IMR-90 (cell line): ENCODE data around the gene EXOC6B. TPM values are rescaled to one million over a fixed set of nuclear protein-coding genes. Genes with fewer than 3 reads are reported as not detected.
"Not testable (repeated sequence)": the region's sequence is repeated elsewhere in the genome, so short reads cannot be mapped to it uniquely, and the experiment has no call there.

Source experiments
- ATAC-seq: fragments of 200-7000 bp; cut with Tn5 transposase; 2 replicates; pipeline ENCODE4 v1.9.1; 2020; ENCODE audit warnings: low read depth, mild to moderate bottlenecking, moderate library complexity
- BruUV-seq: library from RNA; stranded (reverse); fragments of 400-500 nt; replicated peaks from 2 replicates; lab custom pipeline; 2021; lab: Mats Ljungman, UMichigan
- CTCF ChIA-PET: fragments of 300-600 bp; formaldehyde crosslinking; extraction: SDS; loops from one replicate; lab custom pipeline; 2021; ENCODE audit warnings: antibody characterized with exemption; lab: Yijun Ruan, JAX
- POLR2A ChIA-PET: fragments of 300-600 bp; sonication (Branson Sonifier 250); formaldehyde crosslinking; loops from one replicate; lab custom pipeline; 2022; ENCODE audit warnings: antibody characterized with exemption; ENCODE audit not compliant: unreplicated experiment; lab: Charles Lee
- DNase-seq: peaks from one replicate; pipeline ENCODE4 v3.0.0; 2013
- H2AFZ ChIP-seq: replicated peaks from 2 replicates; pipeline ENCODE3; 2013; ENCODE audit warnings: low read length, mild to moderate bottlenecking; ENCODE audit not compliant: poor library complexity
- H2AK5ac ChIP-seq: 2 replicates; pipeline ENCODE4 v1.6.1; 2013; ENCODE audit warnings: low read depth, low read length, inconsistent platforms
- H2AK9ac ChIP-seq: replicated peaks from 2 replicates; pipeline ENCODE3; 2013; ENCODE audit warnings: mild to moderate bottlenecking, low read depth, low read length, moderate library complexity; ENCODE audit not compliant: poor library complexity
- H2BK120ac ChIP-seq: 2 replicates; pipeline ENCODE4 v1.6.1; 2013; ENCODE audit warnings: low read depth, low read length, inconsistent platforms
- H2BK15ac ChIP-seq: 3 replicates; pipeline ENCODE4 v1.6.1; 2013; ENCODE audit warnings: low read depth, low read length, inconsistent platforms
- H2BK20ac ChIP-seq: 2 replicates; pipeline ENCODE4 v1.6.1; 2013; ENCODE audit warnings: low read depth, mild to moderate bottlenecking, inconsistent platforms, low read length, moderate library complexity
- H2BK5ac ChIP-seq: 2 replicates; pipeline ENCODE4 v1.6.1; 2013; ENCODE audit warnings: mild to moderate bottlenecking, low read depth, low read length, inconsistent platforms; ENCODE audit not compliant: poor library complexity, severe bottlenecking
- H3K14ac ChIP-seq: replicated peaks from 2 replicates; pipeline ENCODE4 v1.6.1; 2013; ENCODE audit warnings: low read depth, low read length, inconsistent platforms
- H3K18ac ChIP-seq: 2 replicates; pipeline ENCODE4 v1.6.1; 2013; ENCODE audit warnings: low read depth, low read length, control low read depth
- H3K23ac ChIP-seq: 2 replicates; pipeline ENCODE4 v1.6.1; 2013; ENCODE audit warnings: low read depth, low read length, inconsistent platforms
- H3K27ac ChIP-seq: 2 replicates; pipeline ENCODE4 v1.5.1; 2013; ENCODE audit warnings: mild to moderate bottlenecking, control low read depth, low read length; ENCODE audit not compliant: insufficient read depth
- H3K27me3 ChIP-seq: 2 replicates; pipeline ENCODE4 v1.6.1; 2013; ENCODE audit warnings: low read length; ENCODE audit not compliant: control insufficient read depth, insufficient read depth
- H3K36me3 ChIP-seq: 2 replicates; pipeline ENCODE4 v1.6.1; 2013; ENCODE audit warnings: low read length, mixed read lengths; ENCODE audit not compliant: control insufficient read depth, insufficient read depth
- H3K4ac ChIP-seq: 2 replicates; pipeline ENCODE4 v1.6.1; 2013; ENCODE audit warnings: low read depth, low read length, inconsistent platforms
- H3K4me1 ChIP-seq: 2 replicates; pipeline ENCODE4 v1.6.1; 2013; ENCODE audit warnings: low read length, mixed read lengths; ENCODE audit not compliant: control insufficient read depth, insufficient read depth
- H3K4me2 ChIP-seq: 2 replicates; pipeline ENCODE4 v1.6.1; 2013; ENCODE audit warnings: low read depth, mild to moderate bottlenecking, control low read depth, low read length, moderate library complexity
- H3K4me3 ChIP-seq: 2 replicates; pipeline ENCODE4 v1.5.1; 2013; ENCODE audit warnings: low read depth, mild to moderate bottlenecking, control low read depth, low read length, moderate library complexity; ENCODE audit not compliant: insufficient read depth
- H3K56ac ChIP-seq: 2 replicates; pipeline ENCODE4 v1.6.1; 2013; ENCODE audit warnings: low read length, inconsistent platforms; ENCODE audit not compliant: insufficient read depth; ENCODE audit errors: extremely low read depth
- H3K79me1 ChIP-seq, 2 experiments: 2 replicates each; pipeline ENCODE4 v1.6.1; 2013; ENCODE audit warnings: low read length in 2 of 2, inconsistent platforms in 1 of 2, low read depth in 1 of 2
- H3K9ac ChIP-seq: 2 replicates; pipeline ENCODE4 v1.6.1; 2013; ENCODE audit warnings: low read depth, low read length, control low read depth
- H3K9me1 ChIP-seq: 2 replicates; pipeline ENCODE4 v1.6.1; 2013; ENCODE audit warnings: low read length, inconsistent platforms; ENCODE audit not compliant: insufficient read depth
- H3K9me3 ChIP-seq: 2 replicates; pipeline ENCODE4 v1.6.1; 2013; ENCODE audit warnings: low read length; ENCODE audit not compliant: control insufficient read depth, insufficient read depth
- H4K20me1 ChIP-seq: 2 replicates; pipeline ENCODE4 v1.6.1; 2013; ENCODE audit warnings: low read length, inconsistent platforms; ENCODE audit not compliant: insufficient read depth
- H4K5ac ChIP-seq: 2 replicates; pipeline ENCODE4 v1.6.1; 2013; ENCODE audit warnings: mild to moderate bottlenecking, low read depth, low read length, control low read depth
- H4K8ac ChIP-seq, 2 experiments: 2 replicates each; pipeline ENCODE4 v1.6.1; 2013; ENCODE audit warnings: low read depth in 2 of 2, low read length in 2 of 2, control low read depth in 1 of 2, inconsistent platforms in 1 of 2
- H4K91ac ChIP-seq: 2 replicates; pipeline ENCODE4 v1.6.1; 2013; ENCODE audit warnings: low read depth, low read length, inconsistent platforms; ENCODE audit not compliant: insufficient read depth
- WGBS, 2 experiments: methylation state at CpG; one replicate each; pipeline versions ENCODE4 v1.1.5 to v1.1.7; 2013; ENCODE audit warnings: missing lambda C conversion rate in 2 of 2; ENCODE audit not compliant: insufficient read length in 1 of 2; ENCODE audit errors: extremely low coverage in 2 of 2; 5-methylcytosine and 5-hydroxymethylcytosine counted together
- dilution Hi-C: fragments of 300-500 bp; cut with HindIII; formaldehyde crosslinking; loops from one replicate; pipeline ENCODE4 v1.14.3; 2018; ENCODE audit warnings: low sequenced_read_pairs; ENCODE audit not compliant: unreplicated experiment
- in situ Hi-C: fragments of 300-500 bp; cut with MboI; formaldehyde crosslinking; loops from 3 replicates; pipeline ENCODE4 v1.14.3; 2019; ENCODE audit warnings: low sequenced_read_pairs, inconsistent platforms, mixed read lengths
- intact Hi-C: fragments of 100-400 bp; cut with micrococcal nuclease; formaldehyde crosslinking; loops from 2 replicates; pipeline ENCODE4 v1.10.0; 2022
- polyA plus RNA-seq, 3 experiments: library from polyadenylated mRNA; depleted of rRNA; stranded (reverse); fragments of >200 nt; gene quantifications; 2 replicates each; pipeline ENCODE4 v1.2.3, GENCODE V29; 2012; ENCODE audit warnings: low replicate concordance in 1 of 3
- total RNA-seq: library from RNA; depleted of rRNA; stranded (reverse); fragments of >200 nt; gene quantifications from 2 replicates; pipeline ENCODE4 v1.2.3, GENCODE V29; 2012

The EXOC6B gene
- total and polyA plus RNA-seq, 2 of the 4 experiments (the other 2 are of a cell fraction), result 10.2 to 29.4 TPM

- not testable (repeated sequence) for H2BK120ac ChIP-seq
Measured at GRCh38 chr2:72555363-72555762, 270.5 kb downstream of the EXOC6B start.

GRCh38 chr2:72554910-72555309, 270.9 kb downstream of the EXOC6B start:
- H2AK5ac ChIP-seq, H4K91ac ChIP-seq, H2BK5ac ChIP-seq, DNase-seq, intact Hi-C loops, BruUV-seq, POLR2A ChIA-PET, H2BK15ac ChIP-seq, H2AK9ac ChIP-seq, H4K5ac ChIP-seq, H4K8ac ChIP-seq, H3K4me2 ChIP-seq, H3K9me1 ChIP-seq, H3K14ac ChIP-seq, H3K27me3 ChIP-seq, H3K18ac ChIP-seq, H3K56ac ChIP-seq, H3K9ac ChIP-seq, H4K20me1 ChIP-seq, H2BK120ac ChIP-seq, H2AFZ ChIP-seq, H3K4me3 ChIP-seq, dilution Hi-C loops, H3K4me1 ChIP-seq, H2BK20ac ChIP-seq, H3K23ac ChIP-seq, H3K36me3 ChIP-seq, H3K27ac ChIP-seq, H3K9me3 ChIP-seq, ATAC-seq, in situ Hi-C loops, CTCF ChIA-PET, H3K79me1 ChIP-seq, H3K4ac ChIP-seq: not testable (repeated sequence)
- WGBS, 2 experiments, result no CpG with 5 or more reads among the region's 1 CpG

More at GRCh38 chr2:72555363-72555762, 270.5 kb downstream of the EXOC6B start:
- BruUV-seq, H3K9me1 ChIP-seq, dilution Hi-C loops, H3K9ac ChIP-seq, POLR2A ChIA-PET, ATAC-seq, H3K4me3 ChIP-seq, H3K23ac ChIP-seq, in situ Hi-C loops, H4K5ac ChIP-seq, H2AK5ac ChIP-seq, H3K9me3 ChIP-seq, H3K79me1 ChIP-seq, H2AK9ac ChIP-seq, H3K27me3 ChIP-seq, H3K27ac ChIP-seq, H2BK15ac ChIP-seq, H4K91ac ChIP-seq, H4K8ac ChIP-seq, H3K4me2 ChIP-seq, H3K56ac ChIP-seq, H2AFZ ChIP-seq, H2BK20ac ChIP-seq, H3K14ac ChIP-seq, H4K20me1 ChIP-seq, H3K18ac ChIP-seq, intact Hi-C loops, H3K4ac ChIP-seq, H3K4me1 ChIP-seq, H2BK5ac ChIP-seq, CTCF ChIA-PET, H3K36me3 ChIP-seq, DNase-seq: not testable (repeated sequence)
- WGBS, 2 experiments, result no CpG with 5 or more reads among the region's 1 CpG
